IPS DF 4.7 (cell line): Measurements from ENCODE around the gene SLC2A2.

Experiments used
- DNase-seq: peaks from one replicate; pipeline ENCODE4 v3.0.0-alpha.2; 2013; ENCODE audit warnings: low spot score; ENCODE audit errors: extremely low read depth

Gene SLC2A2

DNA sequence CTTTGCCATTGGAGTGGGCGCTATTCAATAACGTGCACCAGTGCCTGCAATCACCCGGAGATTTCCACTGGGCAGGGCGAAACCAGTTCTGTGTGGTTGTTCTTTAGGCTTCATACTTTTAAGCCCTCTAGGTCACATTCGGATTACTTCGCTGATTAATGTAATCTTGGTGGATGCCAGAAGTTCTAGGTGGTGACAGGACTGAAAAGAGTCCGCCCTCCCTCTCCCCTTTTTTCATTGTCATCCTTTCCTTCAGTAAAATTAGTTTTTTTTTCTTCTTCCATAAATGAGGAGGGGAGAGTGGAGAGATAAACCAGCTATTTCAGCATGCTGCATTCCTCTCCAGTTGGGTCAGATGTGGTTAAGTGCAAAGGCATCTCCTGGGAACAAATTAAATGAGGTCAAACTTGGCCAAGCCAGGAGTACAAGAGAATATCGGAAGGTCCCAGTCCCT lies 2.3 kb upstream of the SLC2A2 start:
- no peak for DNase-seq

DNA sequence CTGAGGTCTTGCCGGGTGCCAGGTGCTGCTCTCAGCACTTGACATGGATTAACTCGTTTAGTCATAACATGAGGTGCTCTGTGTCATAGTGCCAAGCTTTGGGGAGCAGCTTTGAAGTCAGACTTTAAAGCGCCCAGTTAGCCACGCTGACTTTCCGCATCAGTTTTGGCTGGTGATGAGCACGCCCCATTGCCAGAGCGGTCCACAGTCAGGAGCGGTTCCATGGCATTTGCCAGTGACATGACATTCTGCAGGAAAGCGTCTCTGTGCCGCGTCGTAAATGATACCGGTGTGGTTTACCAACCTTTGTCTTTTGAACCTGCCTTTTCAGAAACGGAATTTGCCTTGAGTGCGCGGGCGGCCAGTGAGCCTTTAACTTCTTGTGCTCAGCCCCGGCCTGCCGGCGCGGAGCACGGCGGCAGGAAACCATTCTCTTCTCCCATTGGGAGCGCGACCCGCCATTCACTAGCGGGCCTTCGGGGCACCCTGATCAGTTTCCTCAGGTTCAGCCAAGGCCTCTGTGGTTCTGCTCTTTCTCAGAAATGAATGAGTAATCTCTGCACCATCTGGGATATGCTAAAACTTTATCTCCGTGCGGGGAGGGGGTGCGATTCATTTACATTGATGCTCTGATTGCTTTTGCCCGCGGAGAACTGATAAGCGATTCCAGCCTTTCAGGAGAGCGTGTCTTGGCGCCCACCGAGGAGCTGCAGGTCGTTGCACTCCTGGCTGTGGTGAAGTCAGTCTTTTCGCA lies 1.7 kb upstream of the SLC2A2 start:
- DNase-seq, result peak; percentile 44

DNA sequence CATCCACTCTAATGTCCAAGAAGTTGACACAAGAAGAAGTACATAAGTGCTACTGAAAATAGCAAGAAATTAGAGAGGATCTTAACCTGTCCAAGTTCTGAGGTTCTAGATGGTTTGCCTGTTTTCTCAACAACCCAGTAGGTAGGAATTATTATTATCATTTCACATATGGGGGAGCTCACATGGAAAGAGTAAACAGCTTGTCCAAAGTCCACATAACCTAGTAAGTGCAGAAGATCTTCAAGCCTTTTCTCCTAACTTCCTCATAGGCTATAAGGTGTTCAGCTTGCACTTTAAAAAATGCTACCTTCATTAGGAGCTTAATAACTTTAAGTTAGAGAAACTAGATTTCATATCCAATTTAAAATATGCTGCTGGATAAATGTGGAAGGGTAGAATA lies 3.0 kb downstream of the SLC2A2 start:
- DNase-seq, result no peak

DNA sequence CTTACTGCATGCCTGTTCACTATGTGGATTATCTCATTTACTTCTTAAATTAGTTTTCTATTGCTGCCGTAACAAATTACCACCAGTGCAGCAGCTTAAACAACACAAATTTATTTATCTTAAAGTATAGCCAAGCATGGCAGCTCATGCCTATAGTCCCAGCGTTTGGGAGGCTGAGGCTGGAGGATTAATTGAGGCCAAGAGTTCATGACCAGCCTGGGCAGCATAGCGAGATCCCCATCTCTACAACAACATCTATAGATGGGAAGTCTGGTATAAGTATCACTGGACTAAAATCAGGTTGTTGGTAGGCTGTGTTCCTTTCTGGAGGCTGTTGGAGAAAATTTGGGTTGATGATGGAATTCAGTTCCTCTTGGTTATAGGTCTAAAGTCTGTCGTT lies 5.1 kb downstream of the SLC2A2 start:
- no peak for DNase-seq

DNA sequence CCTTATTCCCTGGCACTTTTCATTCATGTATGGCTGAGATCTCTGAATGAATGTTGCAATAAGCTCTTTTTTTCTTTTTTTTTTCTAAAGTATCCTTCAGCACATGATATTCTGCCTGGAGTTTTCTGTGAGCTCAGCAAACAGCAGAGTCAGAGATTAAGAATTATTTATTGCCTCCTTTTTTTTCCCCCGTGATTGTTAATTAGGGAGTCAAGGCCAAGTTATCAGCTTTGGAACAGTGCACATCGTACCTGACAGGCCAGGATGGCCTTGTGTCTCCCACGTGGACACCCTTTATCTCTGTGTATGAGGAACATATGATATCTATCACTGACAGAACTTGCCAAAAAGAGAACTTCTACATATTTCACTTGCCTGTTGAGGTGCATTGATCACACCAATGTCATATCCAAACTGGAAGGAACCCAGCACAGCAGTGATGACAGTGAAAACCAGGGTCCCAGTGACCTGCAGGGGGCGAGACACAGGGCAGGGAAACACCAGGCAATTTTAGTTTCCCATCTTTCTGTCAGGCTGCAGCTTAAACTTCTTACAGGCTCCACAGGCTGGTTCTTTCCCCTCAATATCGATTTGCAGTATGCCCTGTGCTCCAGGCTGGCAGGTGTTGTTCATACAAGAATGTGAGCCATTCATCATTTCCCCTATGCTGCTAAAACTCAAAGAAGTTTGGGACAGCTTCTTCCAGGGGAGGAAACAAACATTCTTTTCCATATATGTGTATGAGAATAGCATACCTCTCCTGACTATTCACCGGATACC lies 8.2 kb downstream of the SLC2A2 start:
- DNase-seq, result no peak

DNA sequence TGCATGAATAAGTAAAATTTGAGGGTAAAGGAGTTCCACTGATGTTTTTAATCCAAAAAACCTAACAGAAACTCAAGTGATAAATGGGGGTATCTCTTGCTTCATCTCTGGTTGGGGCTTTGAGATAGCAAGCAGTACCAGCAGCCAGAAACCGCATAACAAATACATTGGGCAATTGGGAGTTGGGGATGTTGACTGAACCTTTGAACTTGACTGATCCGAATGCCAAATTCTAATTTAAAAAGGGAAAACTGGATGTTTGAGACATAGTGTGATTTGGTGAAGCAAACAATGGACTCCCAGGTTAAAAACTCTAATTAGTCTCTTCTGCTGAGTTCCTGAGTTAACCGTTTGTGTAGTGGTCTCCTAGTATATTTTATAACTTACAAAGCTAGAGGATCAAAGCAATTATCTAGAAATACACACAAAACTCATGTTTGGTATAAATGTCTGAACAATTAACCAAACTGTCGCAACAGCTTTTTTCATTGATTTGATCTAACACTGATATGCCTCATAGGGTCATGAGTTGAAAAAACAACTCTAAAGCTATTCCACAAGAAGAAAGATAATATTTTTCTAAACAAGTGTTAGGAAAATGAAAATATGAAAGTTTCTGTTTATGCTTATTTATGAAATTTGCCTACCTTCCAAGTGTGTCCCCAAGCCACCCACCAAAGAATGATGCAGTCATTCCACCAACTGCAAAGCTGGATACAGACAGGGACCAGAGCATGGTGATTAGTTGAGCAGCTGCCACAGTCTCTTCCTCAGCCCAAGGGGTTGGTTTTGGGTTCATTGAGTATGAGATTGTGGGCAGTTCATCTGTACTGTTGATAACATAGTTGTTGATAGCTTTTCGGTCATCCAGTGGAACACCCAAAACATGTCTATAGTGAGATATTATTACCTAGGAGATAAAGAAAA lies 12.4 kb downstream of the SLC2A2 start:
- DNase-seq, result no peak

DNA sequence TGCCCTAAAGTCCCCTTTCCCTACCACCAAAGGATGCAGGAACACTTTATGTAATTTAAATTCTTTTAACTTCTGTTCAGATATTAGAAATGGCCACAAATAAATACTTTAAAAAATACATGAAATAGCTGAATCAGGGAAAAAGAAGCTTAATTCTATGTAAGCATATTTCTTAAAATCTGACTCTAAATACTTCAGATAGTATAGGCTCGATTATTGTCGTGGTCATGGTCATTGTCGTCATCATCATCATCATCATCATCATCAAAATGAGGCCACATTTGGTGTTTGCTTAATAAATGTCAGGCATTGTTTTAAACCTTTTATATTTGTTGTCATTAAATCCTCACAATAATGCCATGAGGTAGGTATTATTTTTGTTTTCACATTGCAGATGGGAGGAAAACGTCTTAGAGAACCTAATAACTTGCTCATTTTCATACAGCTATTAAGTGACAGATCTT lies 14.6 kb downstream of the SLC2A2 start:
- DNase-seq, result no peak

DNA sequence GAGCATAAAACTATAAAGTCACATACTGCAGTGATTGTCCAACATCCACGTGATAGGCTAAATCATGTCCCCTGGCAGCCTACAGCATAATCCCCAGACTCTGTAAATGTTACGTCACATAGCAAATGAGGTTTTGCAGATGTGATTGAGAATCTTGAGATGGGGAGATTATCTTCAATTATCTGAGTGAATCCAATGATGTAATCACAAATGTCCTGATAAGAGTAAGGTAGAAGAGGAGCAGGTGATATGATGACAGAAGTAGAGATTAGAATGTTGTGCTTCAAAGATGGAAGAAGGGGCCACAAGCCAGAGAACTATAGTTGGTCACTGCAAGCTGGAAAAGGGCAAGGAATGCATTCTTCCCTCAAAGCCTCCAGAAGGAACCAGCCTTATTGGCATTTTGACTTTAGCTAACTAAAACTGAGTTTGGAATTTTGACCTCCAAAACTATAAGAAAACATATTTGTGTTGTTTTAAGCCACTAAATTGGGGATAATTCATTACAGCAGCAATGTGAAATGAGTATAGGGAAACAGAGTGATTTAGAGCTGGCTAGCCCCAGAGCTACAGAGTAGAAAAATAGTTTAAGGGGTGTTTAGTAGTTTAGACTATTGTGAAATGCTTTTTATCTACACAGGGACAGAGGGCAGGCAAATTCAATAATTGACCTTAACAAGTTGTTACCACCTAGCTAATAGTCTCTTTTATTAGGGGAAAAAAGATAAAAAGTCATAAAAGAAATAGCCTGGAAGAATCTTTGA lies 15.2 kb downstream of the SLC2A2 start:
- DNase-seq, result no peak

DNA sequence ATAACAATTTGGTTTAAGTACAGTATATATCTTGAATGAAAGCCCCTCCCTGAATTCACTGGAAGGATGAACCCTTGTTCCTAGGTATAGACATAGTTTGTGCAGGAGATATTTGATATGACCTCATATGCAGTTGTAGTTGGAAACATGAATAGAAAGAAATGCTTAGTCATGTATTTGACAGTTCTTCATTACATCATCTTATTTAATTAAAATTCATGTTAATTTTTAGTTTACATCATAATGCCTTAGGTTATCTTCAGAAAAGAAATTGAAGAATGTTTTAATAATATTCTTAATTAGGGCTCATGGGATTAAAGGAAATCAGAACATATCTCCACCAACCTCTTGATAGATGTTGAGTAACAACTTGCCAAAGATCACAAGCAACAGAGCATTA lies 19.2 kb downstream of the SLC2A2 start:
- DNase-seq, result no peak

DNA sequence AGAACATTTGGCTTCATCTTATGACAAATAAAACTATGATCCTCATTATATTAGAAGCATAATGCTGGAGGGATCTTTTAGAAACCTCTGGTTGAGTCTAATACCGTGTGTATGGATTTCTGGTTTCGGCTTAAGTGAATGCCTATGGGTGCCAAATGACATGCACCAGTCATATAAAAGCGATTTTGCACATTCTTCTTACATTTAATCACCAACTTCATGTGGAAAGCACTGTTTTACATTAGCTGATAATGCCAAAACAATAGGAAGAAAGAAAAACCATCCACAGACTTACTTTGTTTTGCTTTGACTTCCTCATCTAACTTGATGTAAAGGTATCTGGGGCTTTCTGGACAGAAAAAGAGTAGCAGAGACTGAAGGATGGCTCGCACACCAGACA lies 20.9 kb downstream of the SLC2A2 start:
- DNase-seq, result no peak

DNA sequence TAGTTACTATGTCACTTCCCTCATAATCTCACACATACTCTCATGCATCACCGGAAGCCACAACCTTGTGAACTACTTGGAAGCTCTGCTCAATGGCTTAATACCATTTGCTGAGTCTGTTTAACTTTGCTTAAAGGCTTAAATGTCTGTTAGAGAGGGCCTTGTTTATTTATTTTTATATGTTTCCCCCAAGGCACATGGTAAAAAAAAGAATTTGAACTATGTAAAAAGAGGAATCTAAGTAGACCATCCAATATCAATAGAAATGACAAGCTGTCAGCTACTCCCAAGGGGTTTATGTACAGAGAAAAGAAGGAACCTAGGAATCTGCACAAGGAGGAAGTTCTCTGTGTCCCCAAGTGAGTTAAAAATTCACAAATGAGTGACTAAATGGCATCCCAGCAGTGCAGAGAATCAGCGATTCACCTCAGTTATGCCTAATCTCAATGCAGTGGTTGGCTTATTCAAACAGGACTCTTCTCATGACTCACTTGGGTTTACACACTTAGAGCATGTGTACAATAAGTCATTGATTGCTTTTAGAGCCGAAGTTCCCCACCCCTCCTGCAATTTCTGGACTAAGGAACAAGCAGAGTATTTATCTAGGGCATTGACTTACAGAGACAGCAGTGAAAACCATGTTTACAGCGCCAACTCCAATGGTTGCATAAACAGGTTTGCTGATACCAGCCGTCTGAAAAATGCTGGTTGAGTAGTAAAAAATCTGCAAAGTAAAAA lies 24.4 kb downstream of the SLC2A2 start:
- DNase-seq, result no peak

DNA sequence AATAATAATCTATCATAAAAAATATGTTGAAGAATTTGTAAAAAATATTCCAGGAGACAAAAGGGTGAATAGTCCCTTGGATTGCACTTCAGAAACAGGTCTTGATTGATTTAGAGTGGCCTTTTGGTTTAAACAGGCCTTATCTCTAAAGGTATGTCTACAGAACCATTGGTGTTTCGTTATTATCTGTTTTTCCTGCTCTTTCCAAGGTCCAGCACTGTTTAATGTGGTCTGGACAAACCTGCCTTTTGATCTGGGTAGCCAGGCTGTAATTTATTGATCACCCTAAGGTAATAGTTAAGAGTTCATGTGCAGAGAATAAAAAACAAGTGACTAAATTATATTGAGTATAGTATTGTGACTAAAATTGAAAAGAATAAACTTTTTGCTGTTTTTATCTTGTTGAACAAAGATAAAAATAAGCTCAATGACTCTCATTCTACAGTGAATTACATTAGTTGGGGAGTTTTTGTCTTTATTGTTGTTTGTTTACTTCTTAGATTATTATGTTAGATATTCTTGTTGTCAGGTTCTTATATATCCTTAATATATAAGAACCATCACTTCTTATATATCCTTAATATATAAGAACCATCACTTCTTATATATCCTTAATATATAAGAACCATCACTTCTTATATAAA lies 25.1 kb downstream of the SLC2A2 start:
- no peak for DNase-seq

DNA sequence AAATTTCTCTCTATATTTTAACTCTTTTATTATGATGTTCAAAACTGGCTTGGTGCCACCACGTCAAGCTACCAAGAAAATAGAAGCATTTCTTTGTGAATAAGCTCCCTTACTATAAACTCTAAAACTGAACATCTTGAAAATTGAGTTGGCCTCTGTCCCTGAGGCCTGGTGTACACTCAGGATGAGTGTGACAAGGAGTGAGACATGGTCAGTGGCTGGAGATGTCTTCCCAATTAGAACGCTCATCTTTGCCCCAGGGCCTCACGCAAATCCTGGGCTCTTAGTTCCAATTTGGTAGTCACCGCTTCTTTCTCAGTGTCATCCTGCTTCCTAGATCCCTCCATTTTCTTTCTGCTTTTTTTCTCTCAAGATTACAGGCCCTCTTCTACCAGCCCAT lies 26.2 kb downstream of the SLC2A2 start:
- DNase-seq, result no peak

DNA sequence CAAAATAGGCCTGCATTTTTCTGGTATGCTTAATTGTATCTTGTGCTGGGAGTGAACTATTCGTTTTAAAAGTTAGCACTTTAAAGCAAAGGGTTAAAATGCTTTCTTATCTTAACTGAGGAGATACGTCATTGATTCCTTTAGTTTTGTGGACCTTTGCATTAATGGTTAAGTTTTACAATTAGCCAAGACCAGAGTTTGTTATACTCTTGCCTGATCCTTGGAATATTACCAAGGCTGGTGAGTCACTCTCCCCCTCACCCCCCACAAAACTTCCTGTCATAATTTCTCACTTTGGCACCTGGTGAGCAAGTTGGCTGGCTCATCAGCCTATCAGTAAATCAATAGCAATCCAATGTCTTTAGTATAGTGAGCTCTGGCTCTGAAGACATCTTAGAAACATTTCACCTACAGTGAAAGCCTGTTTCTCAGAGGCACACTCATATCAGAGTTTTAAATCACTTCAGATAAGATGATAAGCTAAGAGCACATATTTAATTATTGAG lies 26.7 kb downstream of the SLC2A2 start:
- no peak for DNase-seq

DNA sequence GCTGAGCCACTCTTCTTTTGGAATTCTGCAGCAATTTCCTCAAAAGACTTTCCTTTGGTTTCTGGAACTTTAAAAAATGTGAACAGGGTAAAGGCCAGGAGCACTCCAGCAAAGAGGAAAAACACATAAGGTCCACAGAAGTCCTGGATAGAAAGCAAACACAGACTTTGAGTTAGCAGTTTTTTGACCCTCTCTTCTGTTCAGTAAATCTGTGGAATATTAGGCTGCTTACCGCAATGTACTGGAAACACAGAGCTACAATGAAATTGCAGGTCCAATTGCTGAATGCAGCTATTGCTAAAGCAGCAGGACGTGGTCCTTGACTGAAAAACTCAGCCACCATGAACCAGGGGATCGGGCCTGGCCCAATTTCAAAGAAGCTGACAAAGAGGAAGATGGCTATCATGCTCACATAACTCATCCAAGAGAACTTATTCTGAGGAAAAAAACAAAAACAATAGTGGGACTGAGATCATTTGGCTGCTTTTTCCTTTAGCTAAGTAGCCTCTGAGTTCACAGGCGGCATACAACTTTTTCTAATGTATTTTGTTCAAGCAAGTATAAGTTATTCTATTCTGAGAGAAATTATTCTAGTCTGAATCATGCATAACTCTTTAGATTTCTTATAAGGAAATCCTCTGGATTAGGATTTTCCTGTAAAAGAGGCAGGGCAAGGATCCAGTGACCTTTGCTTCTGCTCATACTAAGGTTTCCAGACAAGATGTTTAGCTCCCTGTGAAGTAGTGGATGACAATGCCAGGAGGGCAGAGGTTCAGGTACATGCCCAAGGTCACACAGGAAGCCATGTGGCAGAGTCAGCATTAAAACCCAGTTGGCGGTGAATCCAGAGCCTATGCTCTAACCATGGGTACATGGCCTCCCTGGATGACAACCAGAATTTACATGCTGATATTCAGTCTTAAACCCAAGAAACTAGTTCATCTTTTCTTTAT lies 28.3 kb downstream of the SLC2A2 start:
- DNase-seq, result no peak

DNA sequence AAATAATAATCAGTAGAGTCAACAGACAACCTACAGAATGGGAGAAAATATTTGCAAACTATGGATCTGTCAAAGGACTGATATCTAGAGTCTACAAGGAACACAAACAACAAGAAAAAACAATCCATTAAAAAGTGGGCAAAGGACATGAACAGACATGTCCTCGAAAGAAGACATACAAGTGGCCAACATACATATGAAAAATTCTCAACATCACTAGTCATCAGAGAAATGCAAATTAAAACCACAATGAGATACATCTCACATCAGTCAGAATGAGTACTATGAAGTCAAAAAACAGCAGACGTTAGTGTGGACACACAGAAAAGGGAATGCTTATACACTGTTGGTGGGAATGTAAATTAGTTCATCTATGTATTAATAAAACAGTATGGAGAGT lies 33.7 kb downstream of the SLC2A2 start:
- no peak for DNase-seq

DNA sequence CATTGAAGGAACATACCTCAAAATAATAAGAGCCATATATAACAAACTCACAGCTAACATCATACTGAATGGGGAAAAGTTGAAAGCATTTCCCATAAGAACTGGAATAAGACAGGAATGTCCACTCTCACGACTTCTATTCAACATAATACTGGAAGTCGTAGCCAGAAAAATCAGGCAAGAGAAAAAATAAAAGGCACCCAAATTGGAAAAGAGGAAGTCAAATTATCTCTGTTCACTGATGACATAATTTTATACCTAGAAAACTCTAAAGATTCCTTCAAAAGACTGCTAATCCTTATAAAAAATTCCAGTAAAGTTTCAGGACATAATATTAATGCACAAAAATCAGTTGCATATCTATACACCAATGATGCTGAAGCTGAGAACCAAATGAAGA lies 34.9 kb downstream of the SLC2A2 start:
- no peak for DNase-seq

DNA sequence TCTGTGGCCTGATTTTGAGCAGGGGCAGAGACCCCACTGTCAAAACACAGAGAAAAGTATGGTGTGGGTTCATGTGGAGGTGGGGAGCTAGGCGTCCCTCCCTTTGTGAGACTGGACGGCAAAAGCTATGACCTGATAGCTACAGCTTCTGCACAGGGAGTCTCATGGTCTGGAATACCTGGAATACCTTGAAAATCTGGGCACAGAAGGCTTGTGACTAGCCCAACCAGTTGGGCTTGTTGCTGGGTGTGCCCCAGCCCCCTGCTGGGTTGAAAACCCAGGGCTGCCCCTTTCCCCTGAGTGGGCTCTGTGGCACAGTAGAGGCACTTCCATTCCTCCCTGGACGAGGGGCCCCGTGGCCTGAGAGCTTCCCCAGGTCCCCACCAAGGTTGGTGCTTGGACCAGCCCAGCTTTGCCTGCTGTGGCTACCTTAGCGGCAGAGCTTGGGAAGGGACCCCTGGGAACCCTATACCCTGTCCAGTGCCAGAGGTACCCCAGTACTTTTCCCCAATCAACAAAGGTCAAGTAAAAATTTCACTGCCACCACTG lies 37.3 kb downstream of the SLC2A2 start:
- no peak for DNase-seq
